Mesenteric fat pad (tissue), 1 donor: Measurements from ENCODE around the gene PCAT7. TPM values are rescaled to one million over a fixed set of nuclear protein-coding genes. Genes with fewer than 3 reads are reported as not detected.

Experiments
- DNase-seq: peaks from one replicate; pipeline ENCODE4 v3.0.0-alpha.2; 2020; ENCODE audit warnings: low spot score
- total RNA-seq: library from RNA; stranded (reverse); fragmentation: NEBNext Ultra II Directional; extraction: Animal tissue kit (Norgen Biotek cat#: 25700); gene quantifications from one replicate; pipeline ENCODE4 v1.2.1, GENCODE V29; 2021
- donor health status: DM: yes; HTN: yes; CAD: no.

The PCAT7 gene
- total RNA-seq, 1 donor from 2014 or later, result not detected

- no peak for DNase-seq
Observed at GRCh38 chr9:94602666-94603065, 47.8 kb downstream of the PCAT7 start.

GRCh38 chr9:94603259-94604160, 48.6 kb downstream of the PCAT7 start:
- DNase-seq, result no peak

GRCh38 chr9:94606646-94607422, 52.0 kb downstream of the PCAT7 start:
- no peak for DNase-seq

GRCh38 chr9:94607423-94607691, 52.5 kb downstream of the PCAT7 start:
- DNase-seq, result no peak

GRCh38 chr9:94610181-94610606, 55.3 kb downstream of the PCAT7 start:
- no peak for DNase-seq

- no peak for DNase-seq
Observed at GRCh38 chr9:94611638-94612068, 56.8 kb downstream of the PCAT7 start.

GRCh38 chr9:94612071-94612470, 57.2 kb downstream of the PCAT7 start:
- DNase-seq, result no peak

- no peak for DNase-seq
Observed at GRCh38 chr9:94613003-94613402, 58.1 kb downstream of the PCAT7 start.

GRCh38 chr9:94619026-94619425, 64.1 kb downstream of the PCAT7 start:
- DNase-seq, result no peak

Other genes with a start within 250 kb of the PCAT7 start
- gene NUTM2F, start 226.4 kb upstream of the PCAT7 start, total RNA-seq, result not detected
- gene FBP2, start 38.7 kb downstream of the PCAT7 start, total RNA-seq, result not detected
- 14.5 TPM for gene FBP1, start 84.4 kb downstream of the PCAT7 start, total RNA-seq
- 28.7 TPM for gene AOPEP, start 171.6 kb downstream of the PCAT7 start, total RNA-seq